Measurements from ENCODE around the gene WNT3. TPM values are rescaled to one million over a fixed set of nuclear protein-coding genes. Genes with fewer than 3 reads are reported as not detected.

Gene WNT3
- total RNA-seq, 1 experiment from 2014 or later = 5.5 TPM

DNA sequence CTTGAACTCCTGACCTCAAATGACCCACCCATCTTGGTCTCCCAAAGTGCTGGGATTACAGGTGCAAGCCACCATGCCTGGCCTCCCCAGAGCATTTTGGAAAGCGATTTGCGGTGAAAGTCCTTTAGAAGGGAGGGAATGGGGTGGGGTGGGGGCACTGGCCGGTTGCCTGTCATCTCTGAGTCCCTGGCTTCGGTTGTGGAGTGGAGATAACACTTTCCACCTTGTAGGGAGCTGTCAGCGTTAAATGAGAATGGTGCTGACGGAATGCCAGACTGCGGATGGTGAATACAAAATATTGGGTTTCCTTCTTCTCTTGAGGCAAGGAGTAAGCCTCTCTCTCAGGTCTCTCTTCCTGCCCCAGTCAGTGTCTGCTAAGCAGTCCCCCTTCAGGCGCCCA is 5.2 kb upstream of the WNT3 start:
- TF ChIP-seq, protein P1, sequence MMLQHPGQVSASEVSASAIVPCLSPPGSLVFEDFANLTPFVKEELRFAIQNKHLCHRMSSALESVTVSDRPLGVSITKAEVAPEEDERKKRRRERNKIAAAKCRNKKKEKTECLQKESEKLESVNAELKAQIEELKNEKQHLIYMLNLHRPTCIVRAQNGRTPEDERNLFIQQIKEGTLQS (IDR thresholded peaks at IDR 0.05) = no peak
- no peak for TF ChIP-seq EZH2 (IDR thresholded peaks at IDR 0.05)
- TF ChIP-seq ELF1 (IDR thresholded peaks at IDR 0.05; ENCODE audit: borderline replicate concordance, low read depth) = no peak
- TF ChIP-seq, protein P2, sequence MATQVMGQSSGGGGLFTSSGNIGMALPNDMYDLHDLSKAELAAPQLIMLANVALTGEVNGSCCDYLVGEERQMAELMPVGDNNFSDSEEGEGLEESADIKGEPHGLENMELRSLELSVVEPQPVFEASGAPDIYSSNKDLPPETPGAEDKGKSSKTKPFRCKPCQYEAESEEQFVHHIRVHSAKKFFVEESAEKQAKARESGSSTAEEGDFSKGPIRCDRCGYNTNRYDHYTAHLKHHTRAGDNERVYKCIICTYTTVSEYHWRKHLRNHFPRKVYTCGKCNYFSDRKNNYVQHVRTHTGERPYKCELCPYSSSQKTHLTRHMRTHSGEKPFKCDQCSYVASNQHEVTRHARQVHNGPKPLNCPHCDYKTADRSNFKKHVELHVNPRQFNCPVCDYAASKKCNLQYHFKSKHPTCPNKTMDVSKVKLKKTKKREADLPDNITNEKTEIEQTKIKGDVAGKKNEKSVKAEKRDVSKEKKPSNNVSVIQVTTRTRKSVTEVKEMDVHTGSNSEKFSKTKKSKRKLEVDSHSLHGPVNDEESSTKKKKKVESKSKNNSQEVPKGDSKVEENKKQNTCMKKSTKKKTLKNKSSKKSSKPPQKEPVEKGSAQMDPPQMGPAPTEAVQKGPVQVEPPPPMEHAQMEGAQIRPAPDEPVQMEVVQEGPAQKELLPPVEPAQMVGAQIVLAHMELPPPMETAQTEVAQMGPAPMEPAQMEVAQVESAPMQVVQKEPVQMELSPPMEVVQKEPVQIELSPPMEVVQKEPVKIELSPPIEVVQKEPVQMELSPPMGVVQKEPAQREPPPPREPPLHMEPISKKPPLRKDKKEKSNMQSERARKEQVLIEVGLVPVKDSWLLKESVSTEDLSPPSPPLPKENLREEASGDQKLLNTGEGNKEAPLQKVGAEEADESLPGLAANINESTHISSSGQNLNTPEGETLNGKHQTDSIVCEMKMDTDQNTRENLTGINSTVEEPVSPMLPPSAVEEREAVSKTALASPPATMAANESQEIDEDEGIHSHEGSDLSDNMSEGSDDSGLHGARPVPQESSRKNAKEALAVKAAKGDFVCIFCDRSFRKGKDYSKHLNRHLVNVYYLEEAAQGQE (IDR thresholded peaks at IDR 0.05; ENCODE audit: low read depth) = no peak
- TF ChIP-seq, protein P3, sequence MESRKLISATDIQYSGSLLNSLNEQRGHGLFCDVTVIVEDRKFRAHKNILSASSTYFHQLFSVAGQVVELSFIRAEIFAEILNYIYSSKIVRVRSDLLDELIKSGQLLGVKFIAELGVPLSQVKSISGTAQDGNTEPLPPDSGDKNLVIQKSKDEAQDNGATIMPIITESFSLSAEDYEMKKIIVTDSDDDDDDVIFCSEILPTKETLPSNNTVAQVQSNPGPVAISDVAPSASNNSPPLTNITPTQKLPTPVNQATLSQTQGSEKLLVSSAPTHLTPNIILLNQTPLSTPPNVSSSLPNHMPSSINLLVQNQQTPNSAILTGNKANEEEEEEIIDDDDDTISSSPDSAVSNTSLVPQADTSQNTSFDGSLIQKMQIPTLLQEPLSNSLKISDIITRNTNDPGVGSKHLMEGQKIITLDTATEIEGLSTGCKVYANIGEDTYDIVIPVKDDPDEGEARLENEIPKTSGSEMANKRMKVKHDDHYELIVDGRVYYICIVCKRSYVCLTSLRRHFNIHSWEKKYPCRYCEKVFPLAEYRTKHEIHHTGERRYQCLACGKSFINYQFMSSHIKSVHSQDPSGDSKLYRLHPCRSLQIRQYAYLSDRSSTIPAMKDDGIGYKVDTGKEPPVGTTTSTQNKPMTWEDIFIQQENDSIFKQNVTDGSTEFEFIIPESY (IDR thresholded peaks at IDR 0.05; ENCODE audit: extremely low read depth, insufficient replicate concordance, low read length) = no peak
- no peak for TF ChIP-seq JUND (IDR thresholded peaks at IDR 0.05)
- no peak for TF ChIP-seq CEBPB (IDR thresholded peaks at IDR 0.05; ENCODE audit: low read depth)
- TF ChIP-seq POLR2A (IDR thresholded peaks at IDR 0.05; ENCODE audit: borderline replicate concordance, extremely low read depth, insufficient read depth, insufficient read length) = no peak
- TF ChIP-seq, protein P4, sequence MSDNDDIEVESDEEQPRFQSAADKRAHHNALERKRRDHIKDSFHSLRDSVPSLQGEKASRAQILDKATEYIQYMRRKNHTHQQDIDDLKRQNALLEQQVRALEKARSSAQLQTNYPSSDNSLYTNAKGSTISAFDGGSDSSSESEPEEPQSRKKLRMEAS (IDR thresholded peaks at IDR 0.05) = no peak
- Histone ChIP-seq H3K9ac (ENCODE audit: low read length) (no peak overlapping the region), H3K27ac (ENCODE audit: low read depth, low read length) (no peak overlapping the region), H3K79me2 (ENCODE audit: insufficient read depth, low read length) (no peaks in the 10 kb centered on the region), H4K20me1 (ENCODE audit: insufficient read depth) (no peaks in the 10 kb centered on the region), H3K27me3 (ENCODE audit: insufficient read depth, low read length) (no peaks in the 10 kb centered on the region), H3K4me1 (ENCODE audit: control insufficient read depth in 1 of 2, insufficient read depth in 2 of 2, low read length in 2 of 2) (peaks cover 4 to 13% of the 10 kb centered on the region in 2 experiments; a peak in 3 of 4 replicates), H3K4me2 (ENCODE audit: low read length) (no peak overlapping the region), H3K36me3 (ENCODE audit: control insufficient read depth in 1 of 2, insufficient read depth in 2 of 2, low read length in 2 of 2) (no peaks in the 10 kb centered on the region), H3K9me2 (ENCODE audit: insufficient read depth) (no peaks in the 10 kb centered on the region), H3K4me3 (replicated peaks in 1 of 2; ENCODE audit: low read depth in 1 of 2, low read length in 2 of 2) (no peak overlapping the region), H3K9me3 (ENCODE audit: control insufficient read depth in 1 of 2, insufficient read depth in 1 of 2, low read depth in 1 of 2, low read length in 2 of 2) (no peaks in the 10 kb centered on the region), H2AFZ (ENCODE audit: low read depth, low read length, poor library complexity, severe bottlenecking) (no peak overlapping the region)
- RAD21 ChIA-PET (ENCODE audit: low non-redundant PET in 1 of 2, low total read pairs in 2 of 2, uncharacterized antibody in 2 of 2, unreplicated experiment in 2 of 2) = no interaction called here
- no TSS peak for BruUV-seq (replicated peaks)
- POLR2A ChIA-PET = no interaction called here
- intact Hi-C loops (cut with micrococcal nuclease) = no loop called here
- DNase-seq (ENCODE audit: low read depth, low spot score) (no peak), ATAC-seq (no peak)
- CTCF ChIA-PET = no interaction called here

Measured in HCT116 (cell line).